CD4-positive, alpha-beta T cell (primary cell): ENCODE measurements around the gene GCC2. TPM values are rescaled to one million over a fixed set of nuclear protein-coding genes. Genes with fewer than 3 reads are reported as not detected.
A peak's percentile ranks its signal among the peaks of the same experiment; 100 is the strongest.

Experiments
- ATAC-seq: fragments of 200-7000 bp; cut with Tn5 transposase; one replicate; pipeline ENCODE4 v1.10.0; 2022; ENCODE audit warnings: mild to moderate bottlenecking; ENCODE audit not compliant: poor library complexity
- CTCF ChIA-PET: fragments of 350-600 bp; sonication (Branson Sonifier 250); formaldehyde crosslinking; loops from one replicate; lab custom pipeline; 2021; ENCODE audit warnings: antibody characterized with exemption, inconsistent platforms; lab: Charles Lee
- POLR2A ChIA-PET: fragments of 350-600 bp; sonication (Branson Sonifier 250); formaldehyde crosslinking; loops from one replicate; lab custom pipeline; 2021; ENCODE audit warnings: antibody characterized with exemption, inconsistent platforms; lab: Charles Lee
- DNase-seq, 14 experiments: peaks; one replicate each; pipeline ENCODE4 v3.0.0-alpha.2; 2013 to 2020; ENCODE audit warnings: mixed read lengths in 2 of 14
- H3K27ac ChIP-seq, 2 donors: one replicate each; pipeline versions ENCODE4 v1.5.1 to v1.7.0; 2013; ENCODE audit warnings: low read length in 2 of 2, low read depth in 1 of 2, mild to moderate bottlenecking in 1 of 2
- H3K27me3 ChIP-seq, 2 experiments: 1 replicate in 1 of 2; 2 replicates in 1 of 2; pipeline versions ENCODE4 v1.6.1 to v1.7.0; 2013; ENCODE audit warnings: low read length in 2 of 2, control low read depth in 1 of 2, mild to moderate bottlenecking in 1 of 2, moderate library complexity in 1 of 2; ENCODE audit not compliant: insufficient read depth in 2 of 2, control insufficient read depth in 1 of 2
- H3K36me3 ChIP-seq: one replicate; pipeline ENCODE4 v1.6.1; 2013; ENCODE audit warnings: low read length, control low read depth; ENCODE audit not compliant: insufficient read depth
- H3K4me1 ChIP-seq: one replicate; pipeline ENCODE4 v1.6.1; 2013; ENCODE audit warnings: low read length, control low read depth; ENCODE audit not compliant: insufficient read depth
- H3K4me3 ChIP-seq: one replicate; pipeline ENCODE4 v1.5.1; 2013; ENCODE audit warnings: mild to moderate bottlenecking, low read length, moderate library complexity
- H3K9me3 ChIP-seq, 2 experiments: 1 replicate in 1 of 2; 2 replicates in 1 of 2; pipeline versions ENCODE4 v1.6.1 to v1.7.0; 2013; ENCODE audit warnings: low read length in 2 of 2, mild to moderate bottlenecking in 2 of 2, control low read depth in 1 of 2, moderate library complexity in 1 of 2; ENCODE audit not compliant: control insufficient read depth in 1 of 2, insufficient read depth in 1 of 2
- H3K27ac Mint-ChIP-seq: one replicate; pipeline ENCODE4 v1.8.0; 2020; ENCODE audit warnings: mixed read lengths
- H3K27me3 Mint-ChIP-seq: one replicate; pipeline ENCODE4 v1.8.0; 2021; ENCODE audit warnings: mixed read lengths
- H3K36me3 Mint-ChIP-seq: one replicate; pipeline ENCODE4 v1.8.0; 2021; ENCODE audit warnings: low read depth, mixed read lengths
- H3K4me1 Mint-ChIP-seq: one replicate; pipeline ENCODE4 v1.8.0; 2021; ENCODE audit warnings: low read depth, mixed read lengths
- H3K4me3 Mint-ChIP-seq: one replicate; pipeline ENCODE4 v1.8.0; 2020; ENCODE audit warnings: mild to moderate bottlenecking, mixed read lengths
- H3K9me3 Mint-ChIP-seq: one replicate; pipeline ENCODE4 v1.8.0; 2020; ENCODE audit warnings: mixed read lengths
- CTCF ChIP-seq: fragments of 200-600 bp; IDR thresholded peaks from one replicate; pipeline ENCODE4 v1.8.0; 2022; ENCODE audit warnings: antibody characterized with exemption, mild to moderate bottlenecking
- intact Hi-C, 2 experiments: fragments of 100-400 bp; cut with DNase I in 1 of 2; cut with micrococcal nuclease in 1 of 2; formaldehyde crosslinking; loops; one replicate each; pipeline versions ENCODE4 v1.15.1 to v1.9.0; 2023 to 2025; cut with DNase I, micrococcal nuclease
- total RNA-seq, 174 experiments: library from RNA in 2 of 174; stranded (reverse) in 2 of 174; gene quantifications; one replicate each; pipeline ENCODE4 v1.2.3 and lab custom pipeline; 2021 to 2026

GCC2 gene
- total RNA-seq, 2 experiments from 2014 or later, result 134 to 141 TPM

- H3K4me3 Mint-ChIP-seq, result no peak overlapping the region
- peaks cover 6% of the 10 kb centered on the region for H3K4me1 ChIP-seq
- H3K4me1 Mint-ChIP-seq, result peaks cover 77% of the 10 kb centered on the region
- H3K9me3 ChIP-seq, result peaks cover 0 to 8% of the 10 kb centered on the region in 2 experiments
- H3K27me3 ChIP-seq, result no peaks in the 10 kb centered on the region
- intact Hi-C loops, result loop anchor here in 1 of 2 experiments (10.0 kb wide), 1 partner anchor 329 kb away; the partner anchor contains the start of gene CCDC138
- no peak overlapping the region for H3K27ac Mint-ChIP-seq
- H3K27me3 Mint-ChIP-seq, result no peaks in the 10 kb centered on the region
- H3K36me3 ChIP-seq, result peaks cover 88% of the 10 kb centered on the region
- ChIA-PET CTCF (no interaction called here), POLR2A (no interaction called here)
- H3K9me3 Mint-ChIP-seq, result peaks cover 7% of the 10 kb centered on the region
- H3K36me3 Mint-ChIP-seq, result peaks cover 99% of the 10 kb centered on the region
- H3K4me3 ChIP-seq, result no peak overlapping the region
- DNase-seq (no peak), ATAC-seq (no peak)
- no peak for TF ChIP-seq CTCF
- no peak overlapping the region for H3K27ac ChIP-seq
Measured at GRCh38 chr2:108455571-108455970, 6.6 kb downstream of the GCC2 start.

- peaks cover 91% of the 10 kb centered on the region for H3K36me3 Mint-ChIP-seq
Measured at GRCh38 chr2:108458082-108458481, 9.1 kb downstream of the GCC2 start.

DNA sequence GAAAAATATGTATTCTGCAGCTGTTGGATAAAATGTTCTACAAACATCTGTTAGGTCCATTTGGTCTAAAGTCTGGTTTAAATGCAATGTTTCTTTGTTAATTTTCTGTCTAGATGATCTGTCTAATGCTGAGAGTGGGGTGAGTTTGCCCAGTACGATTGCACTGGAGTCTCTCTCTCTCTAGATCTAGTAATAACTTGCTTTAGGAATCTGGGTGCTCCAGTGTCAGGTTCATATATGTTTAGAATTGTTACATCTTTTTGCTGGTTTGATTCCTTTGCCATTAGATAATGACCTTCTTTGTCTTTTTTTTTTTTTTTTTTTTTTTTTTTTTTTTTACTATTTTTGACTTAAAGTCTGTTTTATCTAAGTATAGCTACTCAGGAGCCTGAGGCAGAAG, 10.4 kb downstream of the GCC2 start:
- H3K4me1 Mint-ChIP-seq, result peaks cover 68% of the 10 kb centered on the region
- peaks cover 88% of the 10 kb centered on the region for H3K36me3 ChIP-seq
- no peak overlapping the region for H3K27ac ChIP-seq
- CTCF ChIA-PET, result no interaction called here
- H3K27me3 ChIP-seq, result no peaks in the 10 kb centered on the region
- ATAC-seq (no peak), DNase-seq (no peak)
- H3K4me3 Mint-ChIP-seq, result peak overlapping the region; percentile 16
- H3K9me3 Mint-ChIP-seq, result peaks cover 7% of the 10 kb centered on the region
- H3K27me3 Mint-ChIP-seq, result no peaks in the 10 kb centered on the region
- no peak overlapping the region for H3K27ac Mint-ChIP-seq
- POLR2A ChIA-PET, result no interaction called here
- no peak overlapping the region for H3K4me3 ChIP-seq
- intact Hi-C loops, result loop anchor here in 1 of 2 experiments (10.0 kb wide), 1 partner anchor 325 kb away; the partner anchor contains the start of gene CCDC138
- peaks cover 4 to 8% of the 10 kb centered on the region in 2 experiments for H3K9me3 ChIP-seq
- peaks cover 13% of the 10 kb centered on the region for H3K4me1 ChIP-seq
- no peak for TF ChIP-seq CTCF
- peaks cover 91% of the 10 kb centered on the region for H3K36me3 Mint-ChIP-seq

More at GRCh38 chr2:108458082-108458481, 9.1 kb downstream of the GCC2 start:
- H3K9me3 ChIP-seq, result peaks cover 4 to 8% of the 10 kb centered on the region in 2 experiments
- no peaks in the 10 kb centered on the region for H3K27me3 ChIP-seq
- H3K4me3 ChIP-seq, result no peak overlapping the region
- peaks cover 7% of the 10 kb centered on the region for H3K9me3 Mint-ChIP-seq
- no peak overlapping the region for H3K27ac ChIP-seq
- no peak for TF ChIP-seq CTCF
- intact Hi-C loops, result loop anchor here in 1 of 2 experiments (10.0 kb wide), 1 partner anchor 327 kb away; the partner anchor contains the start of gene CCDC138
- ATAC-seq (no peak), DNase-seq (no peak)
- no peaks in the 10 kb centered on the region for H3K27me3 Mint-ChIP-seq
- ChIA-PET POLR2A (no interaction called here), CTCF (no interaction called here)
- H3K4me1 Mint-ChIP-seq, result peaks cover 68% of the 10 kb centered on the region
- H3K4me3 Mint-ChIP-seq, result no peak overlapping the region
- H3K36me3 ChIP-seq, result peaks cover 86% of the 10 kb centered on the region
- no peaks in the 10 kb centered on the region for H3K4me1 ChIP-seq
- no peak overlapping the region for H3K27ac Mint-ChIP-seq
